CD14-positive monocyte (primary cell): ENCODE data around the gene SAV1. TPM values are rescaled to one million over a fixed set of nuclear protein-coding genes. Genes with fewer than 3 reads are reported as not detected.

Experiments used
- DNase-seq, 3 donors: peaks; one replicate each; pipeline ENCODE4 v3.0.0-alpha.2; 2011 to 2022
- H2AFZ ChIP-seq: 2 replicates; pipeline ENCODE4 v1.6.0; 2012; ENCODE audit warnings: mild to moderate bottlenecking, low read depth, low read length, inconsistent platforms; ENCODE audit not compliant: insufficient read depth, poor library complexity, severe bottlenecking
- H3K27ac ChIP-seq, 2 donors: 1 replicate in 1 of 2; 2 replicates in 1 of 2; pipeline ENCODE4 v1.5.1; 2012 to 2013; ENCODE audit warnings: low read length in 2 of 2, control low read depth in 1 of 2, inconsistent platforms in 1 of 2, low read depth in 1 of 2, mild to moderate bottlenecking in 1 of 2
- H3K27me3 ChIP-seq, 2 donors: one replicate each; pipeline versions ENCODE4 v1.6.0 to v1.6.1; 2011 to 2013; ENCODE audit warnings: low read length in 2 of 2; ENCODE audit not compliant: control insufficient read depth in 2 of 2, insufficient read depth in 2 of 2
- H3K36me3 ChIP-seq, 2 donors: replicated peaks in 1 of 2; 1 replicate in 1 of 2; 2 replicates in 1 of 2; pipeline versions ENCODE4 v1.5.1 to v1.6.1; 2012 to 2013; ENCODE audit warnings: low read length in 2 of 2, control low read depth in 1 of 2, inconsistent platforms in 1 of 2, mild to moderate bottlenecking in 1 of 2; ENCODE audit not compliant: insufficient read depth in 2 of 2, control insufficient read depth in 1 of 2
- H3K4me1 ChIP-seq, 2 donors: 1 replicate in 1 of 2; 2 replicates in 1 of 2; pipeline versions ENCODE4 v1.5.1 to v1.6.1; 2012 to 2013; ENCODE audit warnings: low read length in 2 of 2, control low read depth in 1 of 2, inconsistent platforms in 1 of 2, mild to moderate bottlenecking in 1 of 2, moderate library complexity in 1 of 2; ENCODE audit not compliant: insufficient read depth in 2 of 2, control insufficient read depth in 1 of 2
- H3K4me2 ChIP-seq: replicated peaks from 2 replicates; pipeline ENCODE3; 2012; ENCODE audit warnings: low read length, moderate library complexity, mild to moderate bottlenecking; ENCODE audit not compliant: poor library complexity, severe bottlenecking; ENCODE audit errors: extremely low read depth
- H3K4me3 ChIP-seq, 3 experiments: fragments of 200-600 bp in 1 of 3; sonication (generic) in 1 of 3; replicated peaks in 1 of 3; 1 replicate in 2 of 3; 2 replicates in 1 of 3; pipeline ENCODE4 v1.5.1; 2011 to 2013; ENCODE audit warnings: low read length in 3 of 3, mild to moderate bottlenecking in 3 of 3, control low read depth in 2 of 3, low read depth in 2 of 3, inconsistent platforms in 1 of 3, moderate library complexity in 1 of 3
- H3K79me2 ChIP-seq: 2 replicates; pipeline ENCODE4 v1.6.0; 2012; ENCODE audit warnings: mild to moderate bottlenecking, control low read depth, inconsistent platforms, low read length, moderate library complexity; ENCODE audit not compliant: insufficient read depth
- H3K9ac ChIP-seq: 2 replicates; pipeline ENCODE4 v1.6.0; 2017; ENCODE audit warnings: low read length, mild to moderate bottlenecking; ENCODE audit not compliant: insufficient read depth, poor library complexity, severe bottlenecking
- H3K9me3 ChIP-seq, 2 donors: replicated peaks in 1 of 2; 1 replicate in 1 of 2; 2 replicates in 1 of 2; pipeline versions ENCODE4 v1.5.1 to v1.6.1; 2012 to 2013; ENCODE audit warnings: low read length in 2 of 2, control low read depth in 1 of 2; ENCODE audit not compliant: control insufficient read depth in 1 of 2, insufficient read depth in 1 of 2
- H4K20me1 ChIP-seq: 2 replicates; pipeline ENCODE4 v1.6.0; 2012; ENCODE audit warnings: mild to moderate bottlenecking, low read length, control low read depth, moderate library complexity; ENCODE audit not compliant: insufficient read depth
- H3K27ac Mint-ChIP-seq, 7 donors: one replicate each; pipeline ENCODE4 v1.8.0; 2020; ENCODE audit warnings: mild to moderate bottlenecking in 7 of 7, mixed read lengths in 7 of 7, moderate library complexity in 6 of 7, inconsistent platforms in 2 of 7
- H3K27me3 Mint-ChIP-seq, 3 donors: one replicate each; pipeline ENCODE4 v1.8.0; 2021 to 2022; ENCODE audit warnings: low read depth in 3 of 3, mild to moderate bottlenecking in 3 of 3, mixed read lengths in 3 of 3, moderate library complexity in 3 of 3, inconsistent platforms in 1 of 3
- H3K36me3 Mint-ChIP-seq, 2 donors: one replicate each; pipeline ENCODE4 v1.8.0; 2020; ENCODE audit warnings: mixed read lengths in 2 of 2, inconsistent platforms in 1 of 2, mild to moderate bottlenecking in 1 of 2
- H3K4me1 Mint-ChIP-seq: one replicate; pipeline ENCODE4 v1.8.0; 2020; ENCODE audit warnings: mild to moderate bottlenecking, mixed read lengths
- H3K4me3 Mint-ChIP-seq, 2 donors: one replicate each; pipeline ENCODE4 v1.8.0; 2020; ENCODE audit warnings: mild to moderate bottlenecking in 2 of 2, mixed read lengths in 2 of 2, moderate library complexity in 1 of 2
- H3K9me3 Mint-ChIP-seq, 7 donors: one replicate each; pipeline ENCODE4 v1.8.0; 2020 to 2022; ENCODE audit warnings: mixed read lengths in 7 of 7, mild to moderate bottlenecking in 6 of 7, moderate library complexity in 6 of 7, inconsistent platforms in 2 of 7
- WGBS: methylation state at CpG from one replicate; pipeline ENCODE4 v1.1.5; 2013; ENCODE audit warnings: missing lambda C conversion rate; ENCODE audit not compliant: insufficient coverage; 5-methylcytosine and 5-hydroxymethylcytosine counted together
- intact Hi-C, 2 donors: fragments of 100-400 bp; cut with micrococcal nuclease; formaldehyde crosslinking; loops; one replicate each; pipeline versions ENCODE4 v1.15.0 to v1.15.1; 2023
- polyA plus RNA-seq, 3 donors: library from polyadenylated mRNA; depleted of rRNA in 1 of 3; unstranded in 2 of 3; stranded (reverse) in 1 of 3; fragments of 300-500 nt in 2 of 3; fragments of >200 nt in 1 of 3; fragmentation: Illumina TruSeq in 2 of 3; gene quantifications; 1 replicate in 2 of 3; 2 replicates in 1 of 3; pipeline ENCODE4 v1.2.3, GENCODE V29; 2012 to 2021
- TF ChIP-seq, protein P1 (sequence below): fragments of 200-600 bp; IDR thresholded peaks from one replicate; pipeline ENCODE4 v1.8.0; 2022; ENCODE audit warnings: antibody characterized with exemption, mild to moderate bottlenecking

SAV1 gene
- polyA plus RNA-seq, 3 donors, result 1.8 to 5.1 (median 4.8) TPM

DNA sequence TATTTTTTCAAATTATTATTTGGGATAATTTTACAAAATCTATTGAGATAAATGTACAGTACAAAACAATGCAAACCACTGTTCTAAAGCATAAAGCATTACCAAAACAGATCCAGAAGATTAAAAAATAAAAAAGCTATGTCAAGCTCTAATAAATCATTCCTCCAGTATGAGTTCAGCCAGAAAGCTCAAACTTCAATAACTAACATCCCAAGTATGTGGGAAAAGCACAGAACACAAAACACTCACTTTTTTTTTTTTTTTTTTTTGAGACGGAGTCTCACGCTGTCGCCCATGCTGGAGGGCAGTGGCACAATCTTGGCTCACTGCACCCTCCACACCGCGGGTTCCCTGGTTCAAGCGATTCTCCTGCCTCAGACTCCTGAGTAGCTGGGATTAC, 11.3 kb downstream of the SAV1 start:
- H3K27ac Mint-ChIP-seq, result no peak overlapping the region

DNA sequence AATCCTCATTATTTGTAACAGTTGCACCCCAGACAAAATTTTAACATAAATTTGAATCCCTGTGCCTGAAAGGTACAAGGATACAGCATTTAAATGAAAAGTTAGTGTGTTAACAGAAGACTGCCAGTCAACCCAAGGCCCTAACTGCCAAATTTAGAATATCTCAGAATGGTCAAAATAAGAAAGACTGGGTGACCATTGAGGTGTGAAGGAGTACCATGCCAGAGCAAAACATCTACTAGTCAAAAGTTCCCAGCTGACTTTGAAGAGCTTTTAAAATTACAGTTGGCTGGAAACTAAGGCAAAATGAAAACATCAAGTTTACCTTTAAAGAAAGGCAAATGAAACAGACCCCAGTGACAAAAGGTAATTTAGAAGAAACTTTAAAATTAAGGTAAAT, 18.4 kb downstream of the SAV1 start:
- H3K36me3 ChIP-seq, result no peaks in the 10 kb centered on the region
- no peaks in the 10 kb centered on the region for H3K9me3 ChIP-seq
- Mint-ChIP-seq H3K36me3 (peaks cover 11 to 13% of the 10 kb centered on the region in 2 donors), H3K27ac (no peak overlapping the region), H3K4me3 (no peak overlapping the region), H3K27me3 (peaks cover 0 to 2% (median 0%) of the 10 kb centered on the region in 3 donors), H3K4me1 (no peaks in the 10 kb centered on the region), H3K9me3 (peaks cover 0 to 3% (median 0%) of the 10 kb centered on the region in 7 donors)
- H3K79me2 ChIP-seq, result no peaks in the 10 kb centered on the region
- no peaks in the 10 kb centered on the region for H3K4me1 ChIP-seq
- H3K4me2 ChIP-seq, result no peak overlapping the region
- TF ChIP-seq, protein P1, sequence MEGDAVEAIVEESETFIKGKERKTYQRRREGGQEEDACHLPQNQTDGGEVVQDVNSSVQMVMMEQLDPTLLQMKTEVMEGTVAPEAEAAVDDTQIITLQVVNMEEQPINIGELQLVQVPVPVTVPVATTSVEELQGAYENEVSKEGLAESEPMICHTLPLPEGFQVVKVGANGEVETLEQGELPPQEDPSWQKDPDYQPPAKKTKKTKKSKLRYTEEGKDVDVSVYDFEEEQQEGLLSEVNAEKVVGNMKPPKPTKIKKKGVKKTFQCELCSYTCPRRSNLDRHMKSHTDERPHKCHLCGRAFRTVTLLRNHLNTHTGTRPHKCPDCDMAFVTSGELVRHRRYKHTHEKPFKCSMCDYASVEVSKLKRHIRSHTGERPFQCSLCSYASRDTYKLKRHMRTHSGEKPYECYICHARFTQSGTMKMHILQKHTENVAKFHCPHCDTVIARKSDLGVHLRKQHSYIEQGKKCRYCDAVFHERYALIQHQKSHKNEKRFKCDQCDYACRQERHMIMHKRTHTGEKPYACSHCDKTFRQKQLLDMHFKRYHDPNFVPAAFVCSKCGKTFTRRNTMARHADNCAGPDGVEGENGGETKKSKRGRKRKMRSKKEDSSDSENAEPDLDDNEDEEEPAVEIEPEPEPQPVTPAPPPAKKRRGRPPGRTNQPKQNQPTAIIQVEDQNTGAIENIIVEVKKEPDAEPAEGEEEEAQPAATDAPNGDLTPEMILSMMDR, result no peak
- H3K27ac ChIP-seq, result no peak overlapping the region
- H2AFZ ChIP-seq, result no peak overlapping the region
- no peak overlapping the region for H3K9ac ChIP-seq
- DNase-seq, result no peak
- H3K4me3 ChIP-seq, result no peak overlapping the region
- H4K20me1 ChIP-seq, result no peaks in the 10 kb centered on the region
- H3K27me3 ChIP-seq, result no peaks in the 10 kb centered on the region
- intact Hi-C loops, result no loop called here

More for the DNA sequence above, 11.3 kb downstream of the SAV1 start:
- intact Hi-C loops, result no loop called here
- no peaks in the 10 kb centered on the region for H3K27me3 ChIP-seq
- no peak overlapping the region for H3K4me2 ChIP-seq
- H3K9ac ChIP-seq, result no peak overlapping the region
- no peaks in the 10 kb centered on the region for H3K79me2 ChIP-seq
- 100% methylated on average over 3 of the region's 6 CpGs for WGBS
- no peak overlapping the region for H3K27ac ChIP-seq
- H4K20me1 ChIP-seq, result no peaks in the 10 kb centered on the region
- no peak overlapping the region for H3K4me3 ChIP-seq
- DNase-seq, result no peak
- H3K36me3 ChIP-seq, result peaks cover 0 to 2% of the 10 kb centered on the region in 2 donors
- Mint-ChIP-seq H3K4me1 (peaks cover 1% of the 10 kb centered on the region), H3K36me3 (peaks cover 19 to 20% of the 10 kb centered on the region in 2 donors), H3K4me3 (no peak overlapping the region), H3K9me3 (peaks cover 0 to 2% (median 0%) of the 10 kb centered on the region in 7 donors), H3K27me3 (peaks cover 0 to 2% (median 0%) of the 10 kb centered on the region in 3 donors)
- H3K4me1 ChIP-seq, result no peaks in the 10 kb centered on the region
- no peaks in the 10 kb centered on the region for H3K9me3 ChIP-seq
- H2AFZ ChIP-seq, result no peak overlapping the region
- TF ChIP-seq, protein P1, result no peak
